ENCODE results near the gene EPAS1.

The EPAS1 gene

DNA sequence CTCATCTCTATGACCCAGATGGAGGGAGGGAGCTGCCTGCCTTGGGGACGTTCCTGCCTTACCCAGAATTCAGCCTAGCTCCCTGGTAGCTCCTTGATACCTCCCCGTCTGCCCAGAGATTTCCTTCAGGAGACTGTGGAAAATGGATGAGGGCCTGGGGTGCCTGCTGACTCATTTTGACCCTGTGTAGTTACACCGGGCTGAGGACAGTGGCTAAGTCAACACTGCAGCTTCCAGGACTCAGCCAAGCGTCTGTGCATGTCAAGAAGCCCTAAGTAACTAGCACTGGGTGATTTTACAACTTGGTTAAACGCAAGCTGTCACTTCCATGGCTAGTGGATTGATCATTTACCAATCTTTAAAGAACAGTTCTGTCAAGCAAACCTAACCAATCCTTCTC lies 23.3 kb upstream of the EPAS1 start:
- no peak for DNase-seq

DNA sequence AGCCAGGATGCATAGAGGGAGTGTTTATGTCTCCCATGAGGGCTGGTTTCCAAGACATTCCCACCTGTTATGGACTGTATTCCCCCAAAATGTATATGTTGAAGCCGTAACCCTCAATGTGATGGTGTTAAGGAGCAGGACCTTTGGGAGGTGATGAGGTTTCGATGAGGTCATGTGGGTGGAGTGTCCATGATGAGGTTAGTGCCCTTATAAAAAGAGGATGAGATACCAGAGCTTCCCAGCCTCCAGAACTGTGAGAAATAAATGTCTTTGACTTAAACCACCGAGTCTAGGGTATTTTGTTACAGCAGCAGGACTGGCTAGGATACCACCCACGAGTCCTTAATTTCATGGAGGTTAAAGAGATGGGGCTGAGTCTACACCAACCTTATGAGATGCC lies 22.6 kb upstream of the EPAS1 start:
- no peak for DNase-seq

DNA sequence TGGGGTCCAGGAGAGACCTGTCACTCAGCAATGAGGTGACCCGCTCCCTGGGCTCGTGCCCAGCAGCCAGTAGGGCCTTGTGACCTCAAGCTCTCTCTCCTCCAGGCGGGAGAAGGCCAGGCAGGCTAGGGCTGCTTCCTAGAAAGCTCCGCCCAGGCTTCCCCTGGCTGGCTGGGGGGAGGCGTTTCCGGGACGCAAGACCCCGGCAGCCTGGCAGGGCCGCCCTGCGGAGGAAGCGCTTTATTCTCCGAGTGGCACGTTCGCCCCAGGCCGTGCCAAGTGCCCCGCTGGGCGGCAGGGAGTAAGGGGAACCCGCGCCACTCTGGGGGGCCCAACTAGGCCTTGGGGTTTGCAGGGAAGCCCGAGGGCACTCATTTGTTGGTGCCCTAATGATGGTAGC lies 21.2 kb upstream of the EPAS1 start:
- DNase-seq: peak; percentile 28

DNA sequence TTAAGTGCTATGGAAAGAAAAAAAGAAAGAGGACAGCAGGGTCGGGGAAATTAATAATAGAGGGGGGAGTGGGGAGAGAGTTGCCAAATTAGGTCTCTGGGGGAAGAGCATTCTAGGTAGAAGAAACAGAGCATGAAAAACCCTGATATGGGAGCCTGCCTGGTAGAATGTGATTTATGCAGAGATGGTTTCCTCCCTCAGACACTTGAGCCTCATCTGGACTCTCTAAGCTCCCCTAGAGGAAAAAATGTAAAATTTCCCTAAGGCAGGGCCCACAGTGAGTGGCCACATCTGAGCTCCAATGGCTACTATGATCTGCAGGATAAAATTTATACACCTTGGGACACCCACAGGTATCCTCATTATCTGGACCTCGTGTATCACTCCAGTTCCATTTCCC lies 20.6 kb upstream of the EPAS1 start:
- DNase-seq: peak; percentile 36

DNA sequence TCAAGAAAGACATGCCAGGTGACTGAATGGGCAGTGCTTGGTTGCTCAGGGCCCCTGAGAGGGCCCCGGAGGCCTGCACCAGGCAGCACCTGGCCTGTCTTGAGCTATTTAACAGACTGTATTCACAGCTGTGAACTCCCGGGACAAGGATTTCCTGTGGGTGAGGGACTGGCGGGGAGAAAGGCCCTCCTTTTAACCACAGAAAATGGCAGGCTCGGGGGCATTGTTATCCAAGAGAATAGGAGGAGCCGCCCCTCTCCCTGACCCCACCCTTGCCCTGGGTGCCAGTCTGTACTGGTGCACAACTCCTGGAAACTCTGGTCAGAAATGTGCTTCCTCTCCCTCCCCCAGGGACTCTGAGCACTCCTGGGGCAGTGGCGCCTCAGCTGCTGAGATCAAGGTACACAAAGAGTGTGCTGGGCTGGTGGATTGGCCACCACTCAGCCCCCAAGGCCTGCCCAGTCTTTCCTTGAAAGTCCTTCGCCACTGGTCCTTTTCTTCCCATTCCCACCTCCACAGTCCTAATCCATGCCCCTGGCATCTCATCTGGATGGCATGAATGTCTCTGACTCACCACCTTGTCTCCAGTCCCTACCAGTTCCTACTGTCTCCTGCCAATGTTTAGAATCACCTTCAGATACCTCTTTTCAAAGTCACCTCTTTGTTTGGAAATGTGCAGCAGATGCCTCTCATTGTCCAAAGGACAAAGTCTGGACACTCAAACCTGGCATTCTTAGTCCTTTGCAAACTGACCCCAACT lies 19.6 kb upstream of the EPAS1 start:
- no peak for DNase-seq

DNA sequence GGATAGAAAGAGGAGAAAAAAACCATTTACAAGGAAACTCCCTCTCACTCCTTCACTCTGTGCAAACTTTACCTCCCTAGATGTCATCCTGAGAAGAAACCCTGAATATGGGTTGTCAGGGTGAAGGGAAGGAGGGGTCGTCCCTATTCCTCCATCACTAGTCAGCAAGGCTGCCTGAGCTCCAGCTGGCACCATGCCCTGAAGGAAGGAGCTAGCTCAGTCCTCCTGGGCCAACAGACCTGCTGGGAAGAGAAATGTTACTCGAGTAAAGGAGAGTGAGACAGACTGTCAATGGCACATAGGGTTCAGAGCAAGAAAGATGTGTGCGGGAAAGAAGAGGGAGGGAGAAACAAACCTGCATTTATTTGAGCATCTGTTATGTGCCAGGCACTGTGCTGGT lies 18.3 kb upstream of the EPAS1 start:
- no peak for DNase-seq

DNA sequence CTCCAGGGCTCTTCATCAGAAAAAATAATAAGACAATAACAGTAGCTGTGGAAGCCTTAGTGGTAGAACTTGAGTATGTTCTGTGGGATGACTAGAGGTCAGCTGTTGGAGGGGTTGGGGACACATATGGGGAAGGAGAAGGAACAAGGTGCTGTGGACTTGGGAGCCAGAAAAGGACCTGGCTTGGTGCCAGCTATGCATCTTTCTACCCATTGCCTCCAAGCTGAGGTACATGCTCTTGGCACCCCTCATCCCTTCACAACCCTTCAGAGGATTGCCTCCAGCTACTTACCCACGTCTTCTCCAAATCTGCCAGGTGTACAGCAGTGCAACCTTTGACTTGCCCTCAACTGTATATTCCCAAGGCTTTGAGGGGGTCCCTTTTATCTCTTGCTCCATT lies 15.3 kb upstream of the EPAS1 start:
- no peak for DNase-seq

DNA sequence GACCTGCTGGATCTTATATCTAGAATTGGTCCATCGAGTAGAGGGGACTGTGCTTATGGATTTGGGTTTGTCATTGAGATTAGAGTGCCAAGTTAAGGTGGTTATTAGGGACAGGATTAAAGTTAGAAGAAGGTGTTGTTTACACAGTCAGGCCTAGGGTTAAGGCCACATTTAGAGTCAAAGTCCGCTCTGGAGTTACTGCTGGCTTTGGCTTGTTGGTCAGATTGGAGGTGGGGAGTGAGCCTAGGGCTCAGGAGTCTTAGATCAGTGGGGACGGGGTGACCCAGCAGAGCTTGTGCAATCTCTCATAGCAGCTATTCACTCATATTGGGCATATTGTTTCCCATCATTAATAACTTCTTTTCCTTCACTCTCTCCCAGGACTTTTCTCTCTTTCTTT lies 13.5 kb upstream of the EPAS1 start:
- no peak for DNase-seq

DNA sequence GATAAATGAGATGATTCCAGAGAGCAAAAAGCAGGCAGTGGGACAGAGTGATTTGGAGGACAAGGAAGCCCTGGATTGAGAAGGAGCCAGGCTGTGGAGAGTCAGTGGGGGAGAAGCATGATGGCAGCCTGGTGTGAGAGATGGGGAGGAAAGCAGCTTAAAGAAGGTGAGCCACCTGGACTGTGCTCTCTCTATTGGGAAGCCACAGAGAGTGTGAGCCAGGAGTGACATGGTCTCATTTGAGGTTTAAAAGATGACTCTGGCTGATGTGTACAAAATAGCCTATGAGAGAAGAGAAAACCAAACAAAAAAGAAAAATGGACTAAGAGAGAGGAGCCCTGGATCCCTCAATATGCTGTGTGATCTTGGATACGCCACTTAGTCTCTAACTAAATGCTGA lies 12.9 kb upstream of the EPAS1 start:
- DNase-seq: no peak

DNA sequence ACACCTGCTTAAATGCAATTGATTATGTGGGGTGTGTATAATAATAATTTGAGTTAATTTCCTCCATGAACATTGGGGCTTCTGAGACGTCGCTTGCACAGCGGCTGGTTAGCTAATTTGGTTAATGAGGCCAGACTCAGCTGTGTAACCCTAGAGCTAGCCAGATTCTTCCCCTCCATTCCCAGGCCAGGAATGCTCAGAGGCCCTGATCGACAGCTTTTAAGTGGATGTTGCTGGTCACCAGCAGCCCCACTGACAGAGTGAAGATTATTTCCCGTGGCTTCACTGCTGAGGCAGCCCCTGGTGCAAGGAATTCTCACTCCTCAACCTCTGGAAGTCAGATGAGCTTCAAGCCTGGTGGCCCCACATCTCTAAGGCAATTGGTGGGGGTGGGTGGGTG lies 12.4 kb upstream of the EPAS1 start:
- DNase-seq: no peak

DNA sequence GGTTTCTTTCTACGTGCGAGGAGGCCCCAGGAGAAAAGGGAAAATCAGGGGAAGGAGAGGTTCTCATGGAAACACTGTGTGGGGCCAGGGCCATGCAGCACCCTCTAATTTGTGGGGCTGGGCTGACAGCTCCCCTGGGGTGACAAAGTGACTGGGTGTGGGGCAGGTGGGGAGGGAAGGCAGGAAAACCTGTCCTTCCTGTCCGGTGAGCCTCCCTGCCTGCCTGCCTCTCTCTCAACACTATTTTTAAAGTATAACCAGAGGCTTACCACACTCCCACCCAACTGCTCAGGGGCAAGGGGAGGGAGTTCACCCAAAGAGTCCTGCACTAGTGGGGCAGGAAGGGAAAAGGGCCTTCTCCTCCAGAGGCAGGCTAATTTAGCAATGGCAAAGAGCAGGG lies 10.5 kb upstream of the EPAS1 start:
- no peak for DNase-seq

DNA sequence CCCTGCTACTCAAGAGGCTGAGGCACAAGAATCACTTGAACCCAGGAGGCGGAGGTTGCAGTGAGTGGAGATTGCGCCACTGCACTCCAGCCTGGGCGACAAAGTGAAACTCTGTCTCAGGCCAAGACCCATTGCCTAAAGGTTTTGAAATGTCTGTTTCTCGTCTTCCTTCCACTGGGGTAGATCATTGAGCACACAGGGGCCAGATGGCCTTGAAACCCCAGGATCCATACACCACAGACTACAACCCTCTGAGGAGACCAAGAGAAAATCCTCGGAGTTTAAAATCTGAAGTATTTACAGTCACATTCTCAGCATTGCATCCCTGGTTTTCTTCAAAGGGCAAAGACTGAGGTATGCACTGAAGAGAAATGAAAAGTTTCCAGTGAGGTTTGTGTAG lies 7.1 kb upstream of the EPAS1 start:
- DNase-seq: no peak

DNA sequence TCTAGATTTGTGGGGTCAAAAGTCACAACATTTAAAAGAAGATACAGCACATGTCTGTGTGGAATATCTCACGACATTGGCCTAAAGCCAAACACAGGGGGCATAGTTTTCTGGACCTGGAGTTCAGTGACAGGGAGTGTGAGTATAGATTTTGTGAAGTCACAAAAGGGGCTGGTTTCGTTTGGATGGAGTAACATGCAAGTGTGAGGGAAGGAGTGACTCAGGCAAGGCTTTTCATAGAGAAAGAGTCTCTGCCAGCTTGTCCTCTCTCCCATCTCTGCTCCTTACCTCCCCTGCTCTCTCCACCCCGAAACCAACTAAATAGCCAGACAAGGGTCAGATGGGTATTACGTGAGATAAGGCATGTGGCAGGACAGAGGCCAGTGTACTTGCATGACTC lies 3.7 kb upstream of the EPAS1 start:
- DNase-seq: no peak

DNA sequence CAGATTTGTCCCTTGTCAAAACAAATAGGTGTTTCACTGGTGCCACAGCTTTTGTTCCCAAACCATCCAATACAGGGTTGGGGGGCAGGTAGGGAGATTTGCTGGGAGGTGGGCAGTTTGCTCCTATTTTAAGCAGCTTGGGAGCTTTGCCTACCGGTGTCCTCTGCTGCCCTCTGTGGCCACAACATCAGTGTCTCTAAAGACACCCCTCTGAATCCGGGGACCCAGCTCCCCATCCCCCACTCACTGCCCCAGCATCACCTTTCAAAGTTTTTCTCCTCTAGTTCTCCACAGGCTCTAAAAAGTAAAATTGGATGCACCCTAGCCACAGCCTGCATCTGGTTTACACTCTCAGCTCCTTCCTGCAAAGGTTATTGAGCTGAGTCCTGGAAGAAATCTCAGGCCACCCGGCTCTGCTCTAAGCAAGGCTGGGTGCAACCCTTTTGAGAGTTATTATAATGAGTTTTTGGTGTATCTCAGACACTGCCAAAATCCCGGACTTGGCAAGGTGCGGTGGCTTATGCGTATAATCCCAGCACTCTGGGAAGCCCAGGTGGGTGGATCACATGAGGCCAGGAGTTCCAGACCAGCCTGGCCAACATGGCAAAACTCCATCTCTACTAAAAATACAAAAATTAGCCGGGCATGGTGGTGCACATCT lies 2.9 kb upstream of the EPAS1 start:
- DNase-seq: no peak

DNA sequence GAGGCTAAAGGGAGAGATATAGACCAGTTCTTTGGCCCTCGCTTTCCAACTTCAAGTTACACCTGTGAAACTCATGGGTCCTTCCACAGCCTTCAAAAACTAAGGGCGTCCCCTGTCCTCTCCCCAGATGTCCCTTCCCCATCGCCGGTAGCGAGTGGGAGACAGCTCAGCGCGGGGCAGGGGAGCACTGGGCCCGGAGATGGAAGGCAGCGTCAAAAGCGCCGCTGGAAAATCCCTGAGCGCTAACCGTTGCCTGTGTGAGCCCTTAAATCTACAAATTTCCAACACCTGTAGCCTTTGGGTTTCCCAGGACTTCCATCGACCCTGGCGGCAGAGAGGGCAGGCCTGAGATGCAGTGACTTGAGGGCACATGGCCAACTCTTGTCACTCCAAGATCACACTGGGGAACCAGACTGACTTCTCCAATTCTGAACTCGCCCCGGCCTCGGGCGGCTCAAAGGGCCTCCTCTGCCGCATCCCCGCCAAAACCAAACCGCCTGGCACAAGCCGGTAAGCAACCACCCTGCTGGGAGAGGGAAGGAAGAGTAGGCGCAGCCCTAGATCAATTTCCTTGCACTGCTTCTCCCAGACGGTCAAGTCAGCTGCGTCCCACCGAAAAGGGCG lies 879 bp upstream of the EPAS1 start:
- DNase-seq: peak; percentile 23

DNA sequence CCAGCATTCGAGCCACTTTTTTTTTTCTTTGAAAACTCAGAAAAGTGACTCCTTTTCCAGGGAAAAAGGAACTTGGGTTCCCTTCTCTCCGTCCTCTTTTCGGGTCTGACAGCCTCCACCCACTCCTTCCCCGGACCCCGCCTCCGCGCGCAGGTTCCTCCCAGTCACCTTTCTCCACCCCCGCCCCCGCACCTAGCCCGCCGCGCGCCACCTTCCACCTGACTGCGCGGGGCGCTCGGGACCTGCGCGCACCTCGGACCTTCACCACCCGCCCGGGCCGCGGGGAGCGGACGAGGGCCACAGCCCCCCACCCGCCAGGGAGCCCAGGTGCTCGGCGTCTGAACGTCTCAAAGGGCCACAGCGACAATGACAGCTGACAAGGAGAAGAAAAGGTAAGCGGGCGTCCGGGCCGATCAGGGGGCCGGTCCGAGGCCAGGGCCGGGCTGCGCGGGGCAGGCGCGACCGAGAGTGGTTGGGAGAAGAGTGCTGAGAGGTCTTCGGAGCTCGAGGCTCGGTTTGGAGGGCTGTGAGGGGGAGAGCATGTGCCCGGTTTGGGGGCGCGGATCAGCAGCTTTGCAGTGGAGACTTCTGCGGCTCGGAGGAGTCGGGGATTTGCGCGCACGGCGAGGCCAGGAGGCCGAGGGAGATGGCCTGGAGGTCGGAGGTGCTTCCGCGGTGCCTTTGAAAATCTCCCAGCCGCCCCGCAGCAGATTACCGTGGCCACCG lies 502 bp downstream of the EPAS1 start:
- DNase-seq: no peak

DNA sequence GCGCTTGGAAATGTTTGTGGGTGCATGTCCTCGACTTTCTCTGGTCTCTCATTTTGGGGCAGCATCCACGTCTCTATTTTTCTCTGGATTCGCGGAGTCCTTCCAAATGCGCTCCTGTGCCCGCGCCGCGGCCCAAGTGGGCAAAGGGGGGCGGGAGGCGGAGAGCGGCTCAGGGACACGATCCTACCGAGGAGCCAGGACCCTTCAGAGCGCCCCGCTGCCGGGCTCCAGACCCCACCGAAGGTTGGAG lies 990 bp downstream of the EPAS1 start:
- no peak for DNase-seq

DNA sequence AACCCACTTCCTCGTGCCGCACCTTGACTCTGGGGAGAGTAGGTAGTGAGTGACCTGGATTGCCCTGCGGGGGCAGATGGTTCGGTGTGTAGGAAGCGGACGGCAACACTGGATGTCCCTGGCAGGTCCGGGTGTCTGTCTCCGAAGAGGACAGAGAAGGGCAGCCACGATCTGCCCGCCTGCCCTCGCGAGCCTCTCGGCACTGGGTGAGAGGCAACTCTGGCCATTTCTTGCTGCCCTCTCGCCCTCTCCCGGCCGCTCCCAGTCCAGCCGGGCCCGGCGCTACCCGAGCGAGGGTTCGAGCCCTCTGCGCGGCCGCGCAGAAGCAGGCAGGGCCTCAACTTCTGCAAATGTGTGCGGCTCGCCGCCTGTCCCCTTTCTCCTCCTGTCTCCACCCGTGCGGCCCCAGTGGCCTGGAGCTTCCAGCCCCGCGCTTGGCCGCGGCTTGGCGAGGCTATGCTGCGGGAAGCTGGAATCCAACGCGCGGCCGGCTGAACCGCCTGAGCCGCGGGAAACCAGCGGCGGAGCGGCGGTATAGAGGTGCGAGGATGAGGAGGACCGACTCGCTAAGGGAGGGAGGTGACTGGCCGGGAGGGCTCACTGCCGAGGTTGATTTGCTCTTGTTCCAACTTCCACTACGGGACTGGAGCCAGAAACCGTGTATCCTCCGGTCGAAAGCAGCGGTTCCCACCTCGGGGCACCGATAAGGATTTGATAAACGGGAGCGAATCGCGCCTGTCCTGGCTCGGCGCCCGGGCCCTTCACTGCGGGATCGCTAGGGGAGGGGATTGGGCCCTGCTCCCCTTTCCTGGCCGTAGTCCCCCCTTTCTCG lies 1.5 kb downstream of the EPAS1 start:
- peak; percentile 25 for DNase-seq

DNA sequence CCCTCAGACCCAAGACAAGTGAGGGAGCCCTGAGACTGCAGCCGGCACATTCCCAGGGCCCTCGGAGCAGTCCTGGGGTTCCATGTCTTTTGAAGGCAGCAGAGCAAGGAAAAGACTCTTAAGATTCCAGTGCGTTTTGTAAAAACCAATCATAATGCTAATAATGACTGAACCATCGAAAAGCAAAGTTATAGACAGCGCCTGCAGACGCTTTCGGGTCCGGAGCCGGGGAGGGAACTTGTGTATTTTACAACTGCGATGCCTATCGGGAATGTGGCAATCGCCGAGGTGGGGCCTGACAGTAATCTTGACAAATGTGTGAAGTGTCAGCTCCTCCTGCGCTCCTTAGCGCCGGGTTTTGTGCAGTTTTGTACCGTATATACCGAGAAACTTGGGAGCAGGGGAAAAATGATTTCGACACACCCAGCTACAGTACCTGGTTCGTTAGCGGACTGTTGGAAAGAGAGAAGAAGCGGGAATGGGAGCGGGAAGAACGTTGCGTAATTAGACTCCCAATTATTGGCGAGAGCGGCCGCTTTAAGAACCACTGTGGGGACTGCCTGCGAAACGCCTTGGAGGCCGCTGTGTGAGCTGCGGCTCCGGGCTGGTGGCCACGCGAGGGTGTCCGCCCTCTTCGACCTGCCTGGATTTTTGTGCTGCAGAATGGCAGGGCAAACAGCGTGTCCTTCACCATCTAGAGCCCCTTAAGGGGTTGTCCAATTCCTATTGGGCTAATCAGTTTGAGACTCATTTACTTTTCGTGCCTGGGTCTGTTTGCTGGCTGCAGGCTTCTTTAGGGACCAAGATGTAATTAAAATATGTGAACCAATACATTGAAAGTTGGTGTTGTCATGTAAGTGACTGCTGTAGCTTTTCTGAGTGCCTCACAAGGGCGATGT lies 2.4 kb downstream of the EPAS1 start:
- DNase-seq: peak; percentile 48

DNA sequence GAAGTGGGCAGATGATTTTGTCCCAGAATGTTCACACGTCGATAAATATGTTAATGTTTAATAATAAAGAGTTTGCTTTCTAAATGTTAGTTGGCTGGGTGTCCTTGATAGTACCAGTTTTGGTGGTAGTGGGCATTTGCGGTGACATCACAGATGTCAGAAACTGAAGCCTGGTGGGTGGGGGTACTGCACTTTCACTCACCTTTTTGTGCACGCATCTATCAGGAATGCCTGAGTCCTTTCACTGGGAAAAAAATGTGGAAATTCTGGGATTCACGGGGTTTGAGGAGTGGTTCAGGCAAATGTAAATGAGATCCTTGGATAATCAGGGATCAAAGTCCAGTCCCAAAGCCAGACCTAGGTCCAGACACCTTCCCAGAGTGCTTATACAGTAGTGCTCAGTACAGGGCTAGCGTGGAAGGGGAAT lies 3.2 kb downstream of the EPAS1 start:
- DNase-seq: no peak

DNA sequence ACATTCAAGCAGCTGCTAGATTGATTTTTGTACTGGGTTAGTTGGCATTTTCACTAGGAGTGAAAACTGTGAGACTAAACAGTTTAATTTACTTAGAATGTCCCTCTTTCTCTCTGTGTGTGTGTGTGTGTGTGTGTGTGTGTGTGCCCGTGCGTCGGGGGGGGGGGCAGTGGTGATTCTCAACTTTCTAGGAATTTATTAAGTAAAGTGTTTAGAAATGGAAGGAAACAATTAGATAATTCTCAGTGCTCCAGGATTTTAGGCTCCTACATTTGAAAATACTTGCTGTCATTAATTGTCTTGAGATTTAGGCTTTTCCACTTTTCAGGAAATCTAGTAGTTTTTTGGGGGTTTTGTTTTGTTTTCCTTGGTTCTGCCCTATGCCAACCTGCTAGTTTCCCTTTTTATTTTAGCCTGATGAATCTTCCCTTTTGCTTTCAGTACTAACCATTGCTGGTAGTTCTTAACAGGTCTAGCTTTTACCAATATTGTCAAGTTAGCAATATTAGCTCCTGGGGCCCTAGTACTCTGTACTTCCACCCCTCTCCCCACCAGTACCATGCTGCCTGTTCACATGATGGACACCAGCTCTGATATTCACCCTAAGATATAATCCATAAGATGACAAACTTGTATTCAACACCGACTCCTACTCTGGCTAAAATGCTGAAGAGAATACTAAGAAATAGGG lies 4.9 kb downstream of the EPAS1 start:
- no peak for DNase-seq

All from fibroblast of skin of back (primary cell).